ENCODE data around the gene STEAP2. TPM values are rescaled to one million over a fixed set of nuclear protein-coding genes. Genes with fewer than 3 reads are reported as not detected.
A peak's percentile ranks its signal among the peaks of the same experiment; 100 is the strongest.

Gene STEAP2
- total RNA-seq, 6 experiments from 2014 or later = 11.0 to 18.1 (median 14.9) TPM

DNA sequence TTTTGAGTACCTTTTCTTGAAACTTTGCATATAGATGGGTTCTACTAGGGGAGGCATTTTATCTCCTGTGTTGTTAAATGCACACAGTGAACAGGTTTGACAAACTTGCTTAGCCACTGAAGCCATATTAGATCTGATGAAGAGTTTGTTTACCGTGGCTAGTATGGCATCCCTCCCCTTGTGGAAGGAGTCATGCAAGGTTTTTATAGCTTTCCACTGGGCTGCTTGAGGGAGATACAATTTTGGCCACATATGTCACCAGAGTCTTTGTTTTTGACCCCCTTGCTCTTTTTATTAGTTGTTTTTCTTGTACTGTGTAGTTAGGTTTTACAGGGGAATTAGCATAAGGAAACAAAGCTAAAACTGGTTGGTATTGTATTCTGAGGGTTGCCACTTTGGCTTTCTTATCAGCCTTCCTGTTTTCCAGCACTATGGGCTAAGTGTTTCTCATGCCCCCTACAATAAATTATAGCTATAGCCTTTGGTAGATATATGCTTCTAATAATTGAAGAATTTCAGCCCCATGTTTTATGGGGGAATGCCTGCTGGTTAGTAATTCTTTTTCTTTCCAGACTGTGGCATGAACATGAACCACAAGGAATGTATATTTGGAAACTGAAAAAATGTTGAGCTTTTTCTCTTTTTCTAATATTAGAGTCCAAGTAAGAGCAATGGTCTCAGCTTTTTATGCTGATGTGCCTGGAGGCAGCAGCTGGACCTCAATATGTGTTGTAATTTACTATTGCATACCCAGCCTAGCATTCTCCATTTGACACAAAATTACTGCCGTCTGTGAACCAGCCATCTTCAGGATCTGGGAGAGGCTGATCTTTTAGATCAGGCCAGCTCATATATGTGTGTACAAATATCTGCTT, 18.4 kb upstream of the STEAP2 start:
- peak overlapping the region; percentile 10; the same call in 1 of the 2 replicates for H3K27ac Mint-ChIP-seq
- H3K9me3 Mint-ChIP-seq = peaks cover 11% of the 10 kb centered on the region
- no peak overlapping the region for H3K4me3 Mint-ChIP-seq
- TF ChIP-seq, protein P1, sequence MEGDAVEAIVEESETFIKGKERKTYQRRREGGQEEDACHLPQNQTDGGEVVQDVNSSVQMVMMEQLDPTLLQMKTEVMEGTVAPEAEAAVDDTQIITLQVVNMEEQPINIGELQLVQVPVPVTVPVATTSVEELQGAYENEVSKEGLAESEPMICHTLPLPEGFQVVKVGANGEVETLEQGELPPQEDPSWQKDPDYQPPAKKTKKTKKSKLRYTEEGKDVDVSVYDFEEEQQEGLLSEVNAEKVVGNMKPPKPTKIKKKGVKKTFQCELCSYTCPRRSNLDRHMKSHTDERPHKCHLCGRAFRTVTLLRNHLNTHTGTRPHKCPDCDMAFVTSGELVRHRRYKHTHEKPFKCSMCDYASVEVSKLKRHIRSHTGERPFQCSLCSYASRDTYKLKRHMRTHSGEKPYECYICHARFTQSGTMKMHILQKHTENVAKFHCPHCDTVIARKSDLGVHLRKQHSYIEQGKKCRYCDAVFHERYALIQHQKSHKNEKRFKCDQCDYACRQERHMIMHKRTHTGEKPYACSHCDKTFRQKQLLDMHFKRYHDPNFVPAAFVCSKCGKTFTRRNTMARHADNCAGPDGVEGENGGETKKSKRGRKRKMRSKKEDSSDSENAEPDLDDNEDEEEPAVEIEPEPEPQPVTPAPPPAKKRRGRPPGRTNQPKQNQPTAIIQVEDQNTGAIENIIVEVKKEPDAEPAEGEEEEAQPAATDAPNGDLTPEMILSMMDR (IDR thresholded peaks at IDR 0.05) = no peak
- peak; percentile 67 for DNase-seq
- H3K27me3 Mint-ChIP-seq (ENCODE audit: insufficient read depth) = no peaks in the 10 kb centered on the region
- H3K36me3 Mint-ChIP-seq (ENCODE audit: low read depth) = peaks cover 15% of the 10 kb centered on the region
- H3K4me1 Mint-ChIP-seq (ENCODE audit: low read depth) = peaks cover 16% of the 10 kb centered on the region

DNA sequence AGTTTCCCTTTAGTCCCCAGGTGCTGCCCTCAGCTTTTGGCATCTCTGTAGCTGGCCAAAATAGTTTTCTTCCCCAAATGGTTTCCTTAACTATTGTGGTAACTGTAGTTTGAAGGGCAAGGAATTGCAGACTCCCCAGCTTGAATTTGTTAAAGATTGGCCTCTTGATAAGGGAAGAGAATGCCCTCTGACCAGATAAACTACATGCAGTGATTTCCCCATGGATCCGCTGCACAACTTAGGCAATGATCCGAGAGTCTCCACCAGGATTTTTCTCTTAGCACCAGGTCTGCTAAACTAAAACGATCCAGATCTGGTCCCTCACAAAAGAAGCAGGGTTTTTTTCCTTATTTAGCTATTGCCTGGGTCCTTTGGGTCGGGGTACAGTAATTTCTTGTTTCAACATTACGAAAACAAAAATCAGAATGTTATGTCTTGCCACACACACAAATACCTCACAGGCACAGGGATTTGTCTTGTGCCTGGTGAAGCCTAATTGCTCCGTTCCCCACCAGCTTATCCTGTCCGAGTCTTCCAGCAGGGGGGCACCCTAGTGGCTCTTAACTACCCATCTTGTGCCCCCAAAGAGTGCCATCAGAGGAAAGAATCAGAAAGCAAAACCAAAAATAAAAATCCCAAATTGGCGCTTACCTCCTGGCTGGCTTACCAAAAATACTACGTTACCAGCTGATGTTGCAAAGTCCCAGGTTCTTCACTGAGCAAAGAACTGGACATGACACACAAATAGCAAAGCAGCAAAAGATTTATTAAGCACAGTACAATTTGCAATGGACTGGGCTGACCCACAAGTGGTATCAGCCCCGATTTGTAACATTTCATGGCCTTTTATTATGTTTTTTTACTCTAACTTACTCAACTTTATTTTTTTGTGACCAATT, 16.4 kb upstream of the STEAP2 start:
- TF ChIP-seq, protein P1 (IDR thresholded peaks at IDR 0.05) = no peak
- Mint-ChIP-seq H3K4me3 (no peak overlapping the region), H3K4me1 (ENCODE audit: low read depth) (peaks cover 16% of the 10 kb centered on the region), H3K9me3 (peaks cover 7% of the 10 kb centered on the region), H3K36me3 (ENCODE audit: low read depth) (peaks cover 7% of the 10 kb centered on the region), H3K27ac (no peak overlapping the region), H3K27me3 (ENCODE audit: insufficient read depth) (no peaks in the 10 kb centered on the region)
- DNase-seq = no peak

DNA sequence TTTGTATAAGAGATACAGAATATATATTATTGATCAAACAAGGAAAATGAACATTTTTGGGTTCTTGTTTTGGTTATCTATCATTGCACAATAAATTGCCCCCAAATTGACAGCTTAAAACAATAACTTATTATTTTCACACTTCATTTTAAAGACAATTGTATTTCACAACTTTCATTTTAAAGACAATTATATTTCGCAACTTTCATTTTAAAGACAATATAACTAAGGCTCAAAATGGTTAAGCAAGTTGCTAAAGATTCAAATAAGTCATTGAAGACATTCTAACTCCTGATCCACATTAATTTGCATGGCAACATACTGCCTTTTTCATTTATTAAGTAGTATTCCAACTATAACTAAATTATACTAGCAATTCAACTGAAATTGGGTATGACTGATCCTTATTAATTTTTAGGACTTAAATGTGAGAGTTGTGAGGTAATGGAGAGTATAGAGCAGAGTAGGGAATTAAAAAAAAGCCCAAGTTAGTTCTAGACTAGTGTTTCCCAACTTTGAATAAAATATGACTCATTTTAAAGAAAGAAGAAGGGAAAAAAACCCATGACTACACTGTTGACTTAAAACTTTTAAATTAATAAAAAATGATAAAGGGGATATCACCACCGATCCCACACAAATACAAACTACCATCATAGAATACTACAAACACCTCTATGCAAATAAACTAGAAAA, 9.9 kb upstream of the STEAP2 start:
- no peak overlapping the region for H3K4me3 Mint-ChIP-seq
- no peak overlapping the region for H3K27ac Mint-ChIP-seq
- TF ChIP-seq, protein P1 (IDR thresholded peaks at IDR 0.05) = no peak
- H3K36me3 Mint-ChIP-seq (ENCODE audit: low read depth) = no peaks in the 10 kb centered on the region
- no peak for DNase-seq
- no peaks in the 10 kb centered on the region for H3K4me1 Mint-ChIP-seq (ENCODE audit: low read depth)
- no peaks in the 10 kb centered on the region for H3K27me3 Mint-ChIP-seq (ENCODE audit: insufficient read depth)
- H3K9me3 Mint-ChIP-seq = no peaks in the 10 kb centered on the region

DNA sequence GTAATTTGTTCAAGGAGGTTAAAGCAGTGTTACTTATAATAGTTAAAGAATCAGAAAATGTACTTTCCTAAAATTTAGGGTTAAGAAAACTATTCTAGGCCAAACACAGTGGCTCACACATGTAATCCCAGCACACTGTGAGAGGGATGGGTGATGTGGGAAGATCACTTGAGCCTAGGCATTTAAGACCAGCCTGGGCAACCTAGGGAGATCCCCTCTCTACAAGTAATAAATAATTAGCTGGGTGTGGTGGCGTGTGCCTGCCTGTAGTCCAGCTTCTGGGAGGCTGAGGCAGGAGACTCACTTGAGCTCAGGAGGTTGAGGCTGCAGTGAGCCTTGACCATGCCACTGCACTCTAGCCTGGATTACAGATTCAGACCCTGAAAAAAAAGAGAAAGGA, 3.6 kb upstream of the STEAP2 start:
- Mint-ChIP-seq H3K27me3 (ENCODE audit: insufficient read depth) (no peaks in the 10 kb centered on the region), H3K27ac (no peak overlapping the region), H3K4me1 (ENCODE audit: low read depth) (peaks cover 16% of the 10 kb centered on the region), H3K9me3 (no peaks in the 10 kb centered on the region), H3K4me3 (no peak overlapping the region), H3K36me3 (ENCODE audit: low read depth) (no peaks in the 10 kb centered on the region)
- no peak for DNase-seq
- TF ChIP-seq, protein P1 (IDR thresholded peaks at IDR 0.05) = no peak

DNA sequence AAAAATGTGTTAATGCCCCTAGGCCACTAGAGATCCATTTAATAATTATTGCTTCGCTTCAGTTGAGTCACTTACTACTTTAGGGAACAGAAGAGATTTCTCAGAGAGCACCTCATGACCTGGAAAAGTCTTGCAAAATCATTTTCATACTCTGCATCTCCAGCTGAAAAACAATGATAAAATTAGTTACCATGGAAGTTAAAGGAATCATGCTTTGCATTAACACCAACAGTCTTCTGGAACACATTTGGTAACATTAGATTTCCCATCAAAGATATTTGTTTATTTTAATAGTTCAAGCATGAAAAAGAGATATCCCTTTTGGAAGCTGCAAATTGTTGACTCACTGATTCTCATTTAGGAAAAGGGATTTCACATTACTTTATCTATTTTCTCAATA, 1.8 kb upstream of the STEAP2 start:
- Mint-ChIP-seq H3K9me3 (no peaks in the 10 kb centered on the region), H3K4me1 (ENCODE audit: low read depth) (peaks cover 16% of the 10 kb centered on the region), H3K27me3 (ENCODE audit: insufficient read depth) (no peaks in the 10 kb centered on the region), H3K27ac (no peak overlapping the region), H3K36me3 (ENCODE audit: low read depth) (no peaks in the 10 kb centered on the region), H3K4me3 (no peak overlapping the region)
- TF ChIP-seq, protein P1 (IDR thresholded peaks at IDR 0.05) = no peak
- no peak for DNase-seq

All from HFFc6 (cell line).